Caco-2 (cell line): ENCODE data around the gene DLEU7. TPM values are rescaled to one million over a fixed set of nuclear protein-coding genes. Genes with fewer than 3 reads are reported as not detected.

Source experiments
- BruUV-seq: library from RNA; stranded (reverse); fragments of 400-500 nt; replicated peaks from 2 replicates; lab custom pipeline; 2021; lab: Mats Ljungman, UMichigan
- CTCF ChIA-PET: fragments of 300-600 bp; sonication (Branson Sonifier 250); formaldehyde crosslinking; loops from one replicate; lab custom pipeline; 2022; ENCODE audit warnings: antibody characterized with exemption; lab: Charles Lee
- POLR2A ChIA-PET: fragments of 300-600 bp; sonication (Branson Sonifier 250); formaldehyde crosslinking; loops from one replicate; lab custom pipeline; 2022; ENCODE audit warnings: antibody characterized with exemption; lab: Charles Lee
- DNase-seq, 2 experiments: peaks; one replicate each; pipeline versions ENCODE4 v3.0.0 to v3.0.0-alpha.2; 2020 to 2022
- H3K27me3 ChIP-seq: replicated peaks from 2 replicates; pipeline ENCODE4 v1.6.0; 2011; ENCODE audit warnings: low read length; ENCODE audit not compliant: control insufficient read depth, insufficient read depth
- H3K36me3 ChIP-seq: 2 replicates; pipeline ENCODE4 v1.5.1; 2011; ENCODE audit warnings: low read length; ENCODE audit not compliant: control insufficient read depth, insufficient read depth
- H3K4me1 ChIP-seq: fragments of 250-450 bp; sonication (Bioruptor Pico); 2 replicates; pipeline ENCODE4 v1.5.1; 2020; ENCODE audit warnings: mild to moderate bottlenecking
- H3K4me3 ChIP-seq: 2 replicates; pipeline ENCODE4 v1.5.1; 2011; ENCODE audit warnings: low read depth, mild to moderate bottlenecking, control low read depth, low read length
- H3K9me3 ChIP-seq: fragments of 250-450 bp; sonication (Bioruptor Pico); 2 replicates; pipeline ENCODE4 v1.5.1; 2020; ENCODE audit warnings: mild to moderate bottlenecking, moderate library complexity
- H3K27ac Mint-ChIP-seq: one replicate; pipeline ENCODE4 v1.8.0; 2022; ENCODE audit warnings: mixed read lengths; ENCODE audit not compliant: unreplicated experiment
- H3K27me3 Mint-ChIP-seq: one replicate; pipeline ENCODE4 v1.8.0; 2022; ENCODE audit warnings: mixed read lengths; ENCODE audit not compliant: insufficient read depth, unreplicated experiment
- H3K36me3 Mint-ChIP-seq: one replicate; pipeline ENCODE4 v1.8.0; 2022; ENCODE audit warnings: mild to moderate bottlenecking, mixed read lengths; ENCODE audit not compliant: insufficient read depth, unreplicated experiment
- H3K4me1 Mint-ChIP-seq: one replicate; pipeline ENCODE4 v1.8.0; 2022; ENCODE audit warnings: low read depth, mixed read lengths; ENCODE audit not compliant: unreplicated experiment
- H3K4me3 Mint-ChIP-seq: one replicate; pipeline ENCODE4 v1.8.0; 2022; ENCODE audit warnings: mild to moderate bottlenecking, moderate library complexity, mixed read lengths; ENCODE audit not compliant: unreplicated experiment
- H3K9me3 Mint-ChIP-seq: one replicate; pipeline ENCODE4 v1.8.0; 2022; ENCODE audit warnings: mixed read lengths; ENCODE audit not compliant: unreplicated experiment
- intact Hi-C: fragments of 100-400 bp; cut with micrococcal nuclease; formaldehyde crosslinking; loops from one replicate; pipeline ENCODE4 v1.10.0; 2022; ENCODE audit not compliant: unreplicated experiment
- total RNA-seq: library from RNA; stranded (reverse); gene quantifications from 2 replicates; pipeline ENCODE4 v1.2.3, GENCODE V29; 2022
- TF ChIP-seq, protein P1 (sequence below), 2 experiments: fragments of 200-600 bp in 1 of 2; IDR thresholded peaks; 1 replicate in 1 of 2; 2 replicates in 1 of 2; pipeline versions ENCODE4 v1.5.1 to v1.8.0; 2011 to 2022; ENCODE audit warnings: antibody characterized with exemption in 1 of 2, control low read depth in 1 of 2, inconsistent platforms in 1 of 2, low read depth in 1 of 2, low read length in 1 of 2, mild to moderate bottlenecking in 1 of 2, moderate library complexity in 1 of 2; ENCODE audit not compliant: insufficient read depth in 1 of 2, severe bottlenecking in 1 of 2, unreplicated experiment in 1 of 2

The DLEU7 gene
- total RNA-seq, 1 experiment from 2014 or later: not detected

DNA sequence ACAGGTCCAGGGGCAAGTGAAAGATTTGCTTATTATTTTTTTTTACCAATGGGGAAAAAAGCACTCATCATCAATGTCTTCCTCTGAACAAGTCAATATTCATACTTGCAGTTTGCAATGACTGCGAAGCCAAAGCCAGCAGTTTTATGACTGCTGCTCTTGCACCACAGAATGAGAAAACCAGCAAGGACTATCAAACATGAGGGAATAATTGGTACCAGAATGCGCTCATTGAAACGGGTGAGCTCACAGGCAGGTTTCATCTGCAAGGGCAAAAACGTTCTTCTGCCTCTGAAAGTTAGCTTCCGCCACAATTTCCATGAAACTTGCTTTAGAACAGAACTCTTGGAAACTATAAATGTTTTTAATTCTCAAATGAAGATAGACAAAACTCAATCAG lies 5.5 kb downstream of the DLEU7 start:
- no peaks in the 10 kb centered on the region for H3K4me1 ChIP-seq
- H3K4me1 Mint-ChIP-seq: no peaks in the 10 kb centered on the region
- BruUV-seq: no TSS peak
- no peaks in the 10 kb centered on the region for H3K36me3 ChIP-seq
- no peak for DNase-seq
- H3K4me3 ChIP-seq: no peak overlapping the region
- intact Hi-C loops: no loop called here
- H3K27me3 ChIP-seq: no peaks in the 10 kb centered on the region
- H3K4me3 Mint-ChIP-seq: no peak overlapping the region
- no peak overlapping the region for H3K27ac Mint-ChIP-seq
- no peaks in the 10 kb centered on the region for H3K36me3 Mint-ChIP-seq
- CTCF ChIA-PET: no interaction called here
- TF ChIP-seq, protein P1, sequence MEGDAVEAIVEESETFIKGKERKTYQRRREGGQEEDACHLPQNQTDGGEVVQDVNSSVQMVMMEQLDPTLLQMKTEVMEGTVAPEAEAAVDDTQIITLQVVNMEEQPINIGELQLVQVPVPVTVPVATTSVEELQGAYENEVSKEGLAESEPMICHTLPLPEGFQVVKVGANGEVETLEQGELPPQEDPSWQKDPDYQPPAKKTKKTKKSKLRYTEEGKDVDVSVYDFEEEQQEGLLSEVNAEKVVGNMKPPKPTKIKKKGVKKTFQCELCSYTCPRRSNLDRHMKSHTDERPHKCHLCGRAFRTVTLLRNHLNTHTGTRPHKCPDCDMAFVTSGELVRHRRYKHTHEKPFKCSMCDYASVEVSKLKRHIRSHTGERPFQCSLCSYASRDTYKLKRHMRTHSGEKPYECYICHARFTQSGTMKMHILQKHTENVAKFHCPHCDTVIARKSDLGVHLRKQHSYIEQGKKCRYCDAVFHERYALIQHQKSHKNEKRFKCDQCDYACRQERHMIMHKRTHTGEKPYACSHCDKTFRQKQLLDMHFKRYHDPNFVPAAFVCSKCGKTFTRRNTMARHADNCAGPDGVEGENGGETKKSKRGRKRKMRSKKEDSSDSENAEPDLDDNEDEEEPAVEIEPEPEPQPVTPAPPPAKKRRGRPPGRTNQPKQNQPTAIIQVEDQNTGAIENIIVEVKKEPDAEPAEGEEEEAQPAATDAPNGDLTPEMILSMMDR (IDR thresholded peaks at IDR 0.05; ENCODE audit: insufficient read depth in 1 of 2, low read depth in 1 of 2, low read length in 1 of 2, severe bottlenecking in 1 of 2, unreplicated experiment in 1 of 2): no peak
- peaks cover 10% of the 10 kb centered on the region for H3K27me3 Mint-ChIP-seq
- peaks cover 5% of the 10 kb centered on the region for H3K9me3 Mint-ChIP-seq
- H3K9me3 ChIP-seq: no peaks in the 10 kb centered on the region
- POLR2A ChIA-PET: interaction anchor here (0.6 kb wide), 1 partner anchor 85 kb away, joined by 3 read pairs; no protein-coding TSS in a partner anchor

DNA sequence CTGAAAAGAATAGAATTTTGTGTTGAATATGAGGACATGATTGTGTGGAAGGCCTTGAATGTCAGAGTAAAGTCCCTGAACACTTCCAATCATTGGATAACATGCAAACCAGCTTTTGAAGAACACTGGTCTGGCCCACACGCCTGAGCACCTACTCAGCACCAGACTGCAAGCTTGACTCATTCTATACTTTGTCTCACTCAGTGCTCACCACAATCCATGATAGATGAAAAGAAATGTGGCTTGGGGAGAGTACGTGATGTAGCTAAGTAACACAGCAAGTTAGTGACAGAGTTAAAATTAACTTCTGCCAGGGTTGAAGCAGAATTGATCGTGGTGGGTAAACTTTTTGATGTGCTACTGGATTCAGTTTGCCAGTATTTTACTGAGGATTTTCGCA lies 12.0 kb downstream of the DLEU7 start:
- H3K4me3 Mint-ChIP-seq: no peak overlapping the region
- POLR2A ChIA-PET: no interaction called here
- no peaks in the 10 kb centered on the region for H3K36me3 Mint-ChIP-seq
- intact Hi-C loops: no loop called here
- CTCF ChIA-PET: no interaction called here
- no peak overlapping the region for H3K4me3 ChIP-seq
- H3K4me1 Mint-ChIP-seq: no peaks in the 10 kb centered on the region
- BruUV-seq: no TSS peak
- H3K9me3 ChIP-seq: no peaks in the 10 kb centered on the region
- no peaks in the 10 kb centered on the region for H3K4me1 ChIP-seq
- no peaks in the 10 kb centered on the region for H3K27me3 ChIP-seq
- peaks cover 12% of the 10 kb centered on the region for H3K9me3 Mint-ChIP-seq
- H3K27ac Mint-ChIP-seq: no peak overlapping the region
- TF ChIP-seq, protein P1 (IDR thresholded peaks at IDR 0.05; ENCODE audit: insufficient read depth in 1 of 2, low read depth in 1 of 2, low read length in 1 of 2, severe bottlenecking in 1 of 2, unreplicated experiment in 1 of 2): no peak
- peaks cover 10% of the 10 kb centered on the region for H3K27me3 Mint-ChIP-seq
- no peaks in the 10 kb centered on the region for H3K36me3 ChIP-seq
- no peak for DNase-seq

DNA sequence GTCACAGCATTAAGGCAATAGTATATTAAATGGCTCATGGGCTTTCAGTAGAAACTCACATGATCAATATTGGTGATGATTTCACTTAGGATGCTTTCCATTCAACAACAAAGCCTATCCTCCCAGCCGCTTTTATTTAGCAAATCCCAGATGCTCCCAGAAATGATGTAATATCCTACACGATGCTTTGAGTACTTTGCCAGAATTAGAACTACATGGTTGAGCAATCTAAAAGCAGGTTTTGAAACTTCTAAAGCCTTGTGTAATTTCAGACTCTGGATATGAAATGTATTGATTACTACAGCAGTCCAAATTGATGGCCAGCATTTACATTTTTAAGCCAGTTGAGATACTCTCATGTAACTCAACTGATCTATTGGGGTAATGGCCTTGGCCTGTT lies 13.6 kb downstream of the DLEU7 start:
- intact Hi-C loops: no loop called here
- Histone ChIP-seq H3K27me3 (no peaks in the 10 kb centered on the region), H3K36me3 (no peaks in the 10 kb centered on the region), H3K4me3 (no peak overlapping the region), H3K4me1 (no peaks in the 10 kb centered on the region), H3K9me3 (no peaks in the 10 kb centered on the region)
- TF ChIP-seq, protein P1 (IDR thresholded peaks at IDR 0.05; ENCODE audit: insufficient read depth in 1 of 2, low read depth in 1 of 2, low read length in 1 of 2, severe bottlenecking in 1 of 2, unreplicated experiment in 1 of 2): no peak
- BruUV-seq: no TSS peak
- no peak overlapping the region for H3K27ac Mint-ChIP-seq
- H3K36me3 Mint-ChIP-seq: no peaks in the 10 kb centered on the region
- peaks cover 9% of the 10 kb centered on the region for H3K27me3 Mint-ChIP-seq
- ChIA-PET CTCF (no interaction called here), POLR2A (no interaction called here)
- DNase-seq: no peak
- no peak overlapping the region for H3K4me3 Mint-ChIP-seq
- peaks cover 12% of the 10 kb centered on the region for H3K9me3 Mint-ChIP-seq
- no peaks in the 10 kb centered on the region for H3K4me1 Mint-ChIP-seq
